ENCODE measurements around the gene PDE6A.

The PDE6A gene

GRCh38 chr5:149811453-149811852, 133.1 kb downstream of the PDE6A start:
- H3K4me1 Mint-ChIP-seq, result peaks cover 54% of the 10 kb centered on the region
- no peaks in the 10 kb centered on the region for H3K9me3 Mint-ChIP-seq
- TF ChIP-seq CTCF (IDR thresholded peaks at IDR 0.05; ENCODE audit: unreplicated experiment in 3 of 3), result no peak
- no peaks in the 10 kb centered on the region for H3K36me3 Mint-ChIP-seq (ENCODE audit: low read depth)
- H3K4me3 Mint-ChIP-seq, result no peak overlapping the region
- no peaks in the 10 kb centered on the region for H3K27me3 Mint-ChIP-seq (ENCODE audit: low read depth)
- H3K27ac Mint-ChIP-seq, result peak overlapping the region in 1 of 3 experiments; percentile 26

- Mint-ChIP-seq H3K27me3 (ENCODE audit: low read depth) (no peaks in the 10 kb centered on the region), H3K4me3 (no peak overlapping the region), H3K27ac (peak overlapping the region in 1 of 3 experiments; percentile 26), H3K9me3 (no peaks in the 10 kb centered on the region), H3K36me3 (ENCODE audit: low read depth) (no peaks in the 10 kb centered on the region), H3K4me1 (peaks cover 52% of the 10 kb centered on the region)
- TF ChIP-seq CTCF (IDR thresholded peaks at IDR 0.05; ENCODE audit: unreplicated experiment in 3 of 3), result no peak
Measured at GRCh38 chr5:149810856-149811255, 133.7 kb downstream of the PDE6A start.

- Mint-ChIP-seq H3K27ac (peak overlapping the region in 1 of 3 experiments; percentile 26), H3K4me1 (peaks cover 56% of the 10 kb centered on the region), H3K4me3 (no peak overlapping the region), H3K36me3 (ENCODE audit: low read depth) (no peaks in the 10 kb centered on the region), H3K9me3 (no peaks in the 10 kb centered on the region), H3K27me3 (ENCODE audit: low read depth) (no peaks in the 10 kb centered on the region)
- no peak for TF ChIP-seq CTCF (IDR thresholded peaks at IDR 0.05; ENCODE audit: unreplicated experiment in 3 of 3)
Measured at GRCh38 chr5:149809931-149810691, 134.5 kb downstream of the PDE6A start.

- H3K36me3 Mint-ChIP-seq (ENCODE audit: low read depth), result no peaks in the 10 kb centered on the region
- H3K4me3 Mint-ChIP-seq, result peak overlapping the region in 1 of 3 experiments; percentile 32
- TF ChIP-seq CTCF (IDR thresholded peaks at IDR 0.05; ENCODE audit: unreplicated experiment in 3 of 3), result no peak
- H3K27me3 Mint-ChIP-seq (ENCODE audit: low read depth), result no peaks in the 10 kb centered on the region
- no peaks in the 10 kb centered on the region for H3K9me3 Mint-ChIP-seq
- H3K4me1 Mint-ChIP-seq, result peaks cover 67% of the 10 kb centered on the region
- peak overlapping the region; percentile 13 to 74 (median 35) for H3K27ac Mint-ChIP-seq
Measured at GRCh38 chr5:149808264-149808982, 136.2 kb downstream of the PDE6A start.

All from nephron (organoid).